AG09309 (cell line): Measurements from ENCODE around the gene POLR3E.

Experiments
- DNase-seq: peaks from one replicate; pipeline ENCODE4 v3.0.0-alpha.2; 2010; ENCODE audit warnings: low read depth
- H3K4me3 ChIP-seq: 2 replicates; pipeline ENCODE4 v1.5.1; 2011; ENCODE audit warnings: mild to moderate bottlenecking, low read depth, low read length, moderate library complexity; ENCODE audit not compliant: control insufficient read depth
- TF ChIP-seq, protein P1 (sequence below): IDR thresholded peaks from 2 replicates; pipeline ENCODE4 v1.5.1; 2011; ENCODE audit warnings: mild to moderate bottlenecking, low read depth, low read length, inconsistent platforms; ENCODE audit not compliant: insufficient read depth, control insufficient read depth; ENCODE audit errors: missing control alignments

Gene POLR3E

DNA sequence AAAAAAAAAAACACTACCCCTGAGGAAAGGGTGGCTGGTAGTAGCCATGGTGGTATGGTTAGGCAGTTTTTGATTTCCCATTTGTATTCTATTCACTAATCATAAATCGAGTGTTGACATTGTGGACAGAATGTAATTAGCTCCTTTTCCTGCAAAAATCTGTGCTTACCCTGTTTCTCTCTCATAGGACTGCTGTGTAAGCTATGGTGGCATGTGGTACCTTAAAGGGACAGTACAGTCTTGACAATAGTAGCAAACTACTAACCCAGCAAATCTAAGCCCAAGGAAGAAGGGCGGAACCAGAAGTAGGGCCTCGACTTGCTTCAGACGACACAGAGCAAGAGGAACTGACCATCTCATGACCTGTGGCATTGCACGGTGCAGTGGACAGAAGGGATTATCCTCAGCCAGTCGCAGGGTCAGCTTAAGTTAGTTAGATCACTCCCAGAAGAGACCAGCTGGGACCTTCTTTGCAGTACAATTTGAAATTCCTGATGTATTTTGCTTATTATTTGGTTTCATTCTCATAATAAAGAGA lies 36.3 kb downstream of the POLR3E start:
- TF ChIP-seq, protein P1, sequence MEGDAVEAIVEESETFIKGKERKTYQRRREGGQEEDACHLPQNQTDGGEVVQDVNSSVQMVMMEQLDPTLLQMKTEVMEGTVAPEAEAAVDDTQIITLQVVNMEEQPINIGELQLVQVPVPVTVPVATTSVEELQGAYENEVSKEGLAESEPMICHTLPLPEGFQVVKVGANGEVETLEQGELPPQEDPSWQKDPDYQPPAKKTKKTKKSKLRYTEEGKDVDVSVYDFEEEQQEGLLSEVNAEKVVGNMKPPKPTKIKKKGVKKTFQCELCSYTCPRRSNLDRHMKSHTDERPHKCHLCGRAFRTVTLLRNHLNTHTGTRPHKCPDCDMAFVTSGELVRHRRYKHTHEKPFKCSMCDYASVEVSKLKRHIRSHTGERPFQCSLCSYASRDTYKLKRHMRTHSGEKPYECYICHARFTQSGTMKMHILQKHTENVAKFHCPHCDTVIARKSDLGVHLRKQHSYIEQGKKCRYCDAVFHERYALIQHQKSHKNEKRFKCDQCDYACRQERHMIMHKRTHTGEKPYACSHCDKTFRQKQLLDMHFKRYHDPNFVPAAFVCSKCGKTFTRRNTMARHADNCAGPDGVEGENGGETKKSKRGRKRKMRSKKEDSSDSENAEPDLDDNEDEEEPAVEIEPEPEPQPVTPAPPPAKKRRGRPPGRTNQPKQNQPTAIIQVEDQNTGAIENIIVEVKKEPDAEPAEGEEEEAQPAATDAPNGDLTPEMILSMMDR = no peak
- H3K4me3 ChIP-seq = no peak overlapping the region
- no peak for DNase-seq

DNA sequence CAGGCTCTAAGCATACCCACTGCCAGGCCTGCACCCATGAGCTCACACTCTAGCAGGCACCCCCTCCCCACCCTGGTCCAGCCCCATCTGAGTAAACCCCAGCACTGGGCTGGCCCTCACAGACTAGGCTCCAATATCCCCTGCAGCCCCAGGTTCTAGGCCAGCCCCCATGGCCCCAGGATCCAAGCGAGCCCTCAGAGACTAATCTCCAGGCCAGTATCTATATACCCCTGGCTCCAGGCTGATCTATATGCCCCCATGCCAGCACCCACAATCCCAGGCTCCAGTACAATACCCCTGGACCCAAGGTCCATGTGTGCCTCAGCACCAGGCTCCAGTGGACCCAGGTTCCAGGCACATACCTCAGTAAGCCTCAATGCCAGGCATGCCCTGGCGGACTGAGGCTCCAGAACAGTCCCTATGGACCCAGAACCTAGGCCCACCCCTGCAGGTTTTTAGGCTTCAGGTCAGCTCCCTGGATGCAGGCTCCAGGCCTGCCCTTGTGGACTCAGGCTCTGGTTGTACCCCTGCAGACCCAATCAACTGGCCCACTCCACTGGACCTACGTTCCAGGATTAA lies 38.5 kb downstream of the POLR3E start:
- no peak for DNase-seq
- TF ChIP-seq, protein P1 = no peak

DNA sequence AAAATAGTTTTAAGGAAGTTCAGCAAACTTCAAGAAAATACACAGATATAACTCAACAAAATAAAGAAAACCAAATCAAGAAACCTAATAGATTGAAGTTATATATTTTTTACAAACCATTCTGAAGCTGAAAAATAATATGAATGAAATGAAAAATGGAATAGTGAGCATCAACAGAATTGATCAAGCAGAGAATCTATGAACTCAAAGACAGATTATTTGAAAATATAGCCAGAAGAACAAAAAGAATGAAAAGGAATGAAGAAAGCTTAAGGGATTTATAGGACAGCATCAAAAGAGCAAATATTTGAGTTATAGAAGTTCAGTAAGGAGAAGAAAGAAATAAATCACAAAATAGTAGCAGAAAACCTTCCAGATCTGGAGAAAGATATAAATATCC lies 39.4 kb downstream of the POLR3E start:
- no peak overlapping the region for H3K4me3 ChIP-seq
- DNase-seq = no peak
- TF ChIP-seq, protein P1 = no peak

More for the DNA sequence above, 38.5 kb downstream of the POLR3E start:
- no peak overlapping the region for H3K4me3 ChIP-seq

DNA sequence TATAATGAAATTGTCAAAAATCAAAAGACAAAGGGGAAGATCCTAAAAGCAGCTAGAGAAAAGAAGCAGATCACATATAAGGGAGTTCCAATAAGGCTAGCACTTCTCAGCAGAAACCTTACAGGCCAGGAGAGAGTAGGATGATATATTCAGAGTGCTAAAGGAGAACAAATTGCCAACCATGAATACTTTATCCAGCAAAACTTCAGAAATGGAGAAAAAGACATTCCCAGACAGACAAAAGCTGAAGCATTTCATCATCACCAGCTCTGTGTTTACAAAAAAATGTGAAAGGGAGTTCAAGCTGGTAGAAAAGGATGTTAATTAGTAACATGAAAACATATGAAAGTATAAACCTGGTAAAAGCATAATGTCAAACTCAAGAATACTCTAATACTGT lies 39.8 kb downstream of the POLR3E start:
- H3K4me3 ChIP-seq = no peak overlapping the region
- TF ChIP-seq, protein P1 = no peak
- DNase-seq = no peak

DNA sequence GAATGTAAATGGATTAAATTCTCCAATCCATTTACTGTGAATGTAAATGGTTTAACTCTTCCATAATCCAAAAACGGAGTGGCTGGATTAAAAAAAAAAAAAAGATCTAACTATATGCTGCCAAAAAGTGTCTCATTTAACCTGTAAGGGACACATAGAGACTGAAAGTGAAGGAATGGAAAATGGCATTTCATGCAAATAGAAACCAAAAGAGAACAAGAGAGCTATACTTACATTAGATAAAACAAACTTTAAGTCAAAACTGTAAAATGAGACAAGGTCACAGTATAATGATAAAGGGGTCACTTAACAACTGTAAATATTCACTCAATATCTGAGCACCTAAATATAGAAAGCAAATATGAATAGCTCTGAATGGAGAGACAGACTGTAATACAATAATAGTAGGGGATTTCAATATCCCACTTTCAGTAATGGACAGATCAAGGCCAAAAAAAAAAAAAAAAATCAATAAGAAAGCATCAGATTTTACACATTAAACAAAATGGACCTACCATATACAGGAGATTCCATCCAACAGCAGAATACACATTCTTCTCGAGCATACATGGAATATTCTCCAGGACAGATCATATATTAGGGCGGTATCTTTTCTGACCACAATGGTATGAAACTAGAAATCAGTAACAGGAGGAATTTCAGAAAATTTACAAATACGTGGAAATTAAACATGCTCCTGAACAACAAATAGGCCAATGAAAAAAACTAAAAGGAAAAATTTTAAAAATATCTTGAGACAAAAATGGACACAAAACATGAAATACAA lies 40.8 kb downstream of the POLR3E start:
- TF ChIP-seq, protein P1 = no peak
- H3K4me3 ChIP-seq = no peak overlapping the region
- no peak for DNase-seq

DNA sequence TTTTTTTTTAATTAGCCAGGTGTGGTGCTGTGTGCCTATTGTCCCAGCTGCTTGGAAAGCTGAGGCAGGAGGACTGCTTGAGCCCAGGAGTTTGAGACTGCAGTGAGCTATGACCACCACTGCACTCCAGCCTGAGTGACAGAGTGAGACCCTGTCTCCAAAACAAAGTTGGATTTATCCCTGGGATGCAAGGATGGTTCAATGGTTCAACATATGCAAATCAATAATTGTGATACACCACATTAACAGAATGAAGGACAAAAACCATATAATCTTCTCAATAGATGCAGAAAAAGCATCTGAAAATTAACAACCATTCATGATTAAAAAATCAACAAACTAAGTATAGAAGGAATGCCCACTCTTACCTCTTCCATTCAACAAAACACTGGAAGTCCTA lies 43.7 kb downstream of the POLR3E start:
- TF ChIP-seq, protein P1 = no peak
- no peak overlapping the region for H3K4me3 ChIP-seq
- DNase-seq = no peak

DNA sequence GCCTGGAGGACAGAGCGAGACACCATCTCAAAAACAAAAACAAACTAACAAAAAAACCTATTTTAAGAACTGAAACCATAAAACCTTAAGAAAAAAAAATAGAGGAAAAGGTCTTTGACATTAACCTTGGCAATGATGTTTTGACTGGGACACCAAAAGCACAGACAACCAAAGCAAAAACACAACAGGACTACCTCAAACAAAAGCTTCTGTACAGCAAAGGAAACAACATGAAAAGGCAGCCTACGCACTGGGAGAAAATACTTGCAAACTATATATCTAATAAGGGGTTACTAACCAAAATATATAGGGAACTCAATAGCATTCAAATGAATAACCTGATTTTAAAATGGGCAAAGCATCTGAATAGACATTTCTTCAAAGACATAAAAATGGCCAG lies 44.9 kb downstream of the POLR3E start:
- TF ChIP-seq, protein P1 = no peak
- no peak for DNase-seq
- H3K4me3 ChIP-seq = no peak overlapping the region
